Activated effector memory CD4-positive, alpha-beta T cell treated with Interleukin-2 at 50 U/mL for 16 hours (primary cell): ENCODE results near the gene NPEPPS.
"Not testable (repeated sequence)": the region's sequence is repeated elsewhere in the genome, so short reads cannot be mapped to it uniquely, and the experiment has no call there.

Source experiments
- DNase-seq: peaks from one replicate; pipeline ENCODE4 v3.0.0-alpha.2; 2020

NPEPPS gene, protein sequence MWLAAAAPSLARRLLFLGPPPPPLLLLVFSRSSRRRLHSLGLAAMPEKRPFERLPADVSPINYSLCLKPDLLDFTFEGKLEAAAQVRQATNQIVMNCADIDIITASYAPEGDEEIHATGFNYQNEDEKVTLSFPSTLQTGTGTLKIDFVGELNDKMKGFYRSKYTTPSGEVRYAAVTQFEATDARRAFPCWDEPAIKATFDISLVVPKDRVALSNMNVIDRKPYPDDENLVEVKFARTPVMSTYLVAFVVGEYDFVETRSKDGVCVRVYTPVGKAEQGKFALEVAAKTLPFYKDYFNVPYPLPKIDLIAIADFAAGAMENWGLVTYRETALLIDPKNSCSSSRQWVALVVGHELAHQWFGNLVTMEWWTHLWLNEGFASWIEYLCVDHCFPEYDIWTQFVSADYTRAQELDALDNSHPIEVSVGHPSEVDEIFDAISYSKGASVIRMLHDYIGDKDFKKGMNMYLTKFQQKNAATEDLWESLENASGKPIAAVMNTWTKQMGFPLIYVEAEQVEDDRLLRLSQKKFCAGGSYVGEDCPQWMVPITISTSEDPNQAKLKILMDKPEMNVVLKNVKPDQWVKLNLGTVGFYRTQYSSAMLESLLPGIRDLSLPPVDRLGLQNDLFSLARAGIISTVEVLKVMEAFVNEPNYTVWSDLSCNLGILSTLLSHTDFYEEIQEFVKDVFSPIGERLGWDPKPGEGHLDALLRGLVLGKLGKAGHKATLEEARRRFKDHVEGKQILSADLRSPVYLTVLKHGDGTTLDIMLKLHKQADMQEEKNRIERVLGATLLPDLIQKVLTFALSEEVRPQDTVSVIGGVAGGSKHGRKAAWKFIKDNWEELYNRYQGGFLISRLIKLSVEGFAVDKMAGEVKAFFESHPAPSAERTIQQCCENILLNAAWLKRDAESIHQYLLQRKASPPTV

DNA sequence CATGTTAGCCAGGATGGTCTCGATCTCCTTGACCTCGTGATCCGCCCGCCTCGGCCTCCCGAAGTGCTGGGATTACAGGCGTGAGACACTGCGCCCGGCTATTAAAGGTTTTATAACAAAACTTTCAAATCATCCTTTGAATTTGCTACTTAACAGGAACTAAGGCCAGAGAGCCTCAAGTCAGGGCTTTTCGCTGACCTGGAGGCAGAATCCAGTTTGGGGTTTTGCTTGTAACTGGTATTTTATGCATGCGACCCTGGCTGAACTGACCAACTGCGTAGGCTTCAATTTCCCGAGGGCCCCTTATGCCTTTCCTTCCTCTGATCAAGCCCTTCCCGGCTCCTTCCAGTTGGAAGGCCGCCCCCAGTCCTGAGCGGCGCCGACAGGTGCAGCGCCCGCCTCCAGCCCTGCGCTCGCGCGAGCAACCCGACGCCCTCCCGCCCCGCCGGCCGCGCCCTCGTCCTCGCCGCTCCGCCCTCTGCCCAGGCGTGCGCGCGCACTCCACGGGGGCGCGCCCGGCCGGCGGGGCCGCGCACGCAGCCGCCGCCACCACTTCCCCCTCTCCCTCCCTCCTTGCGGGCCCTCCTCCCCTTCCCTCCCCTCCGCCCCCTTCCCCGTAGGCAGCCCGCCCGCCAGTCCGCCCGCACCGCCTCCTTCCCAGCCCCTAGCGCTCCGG is at the start of gene NPEPPS:
Gene NPEPPS (plus strand): TSS at position 552 of the 676 bp plus-strand sequence. CDS start 193 bp downstream, outside the sequence.
- DNase-seq = peak; percentile 91

DNA sequence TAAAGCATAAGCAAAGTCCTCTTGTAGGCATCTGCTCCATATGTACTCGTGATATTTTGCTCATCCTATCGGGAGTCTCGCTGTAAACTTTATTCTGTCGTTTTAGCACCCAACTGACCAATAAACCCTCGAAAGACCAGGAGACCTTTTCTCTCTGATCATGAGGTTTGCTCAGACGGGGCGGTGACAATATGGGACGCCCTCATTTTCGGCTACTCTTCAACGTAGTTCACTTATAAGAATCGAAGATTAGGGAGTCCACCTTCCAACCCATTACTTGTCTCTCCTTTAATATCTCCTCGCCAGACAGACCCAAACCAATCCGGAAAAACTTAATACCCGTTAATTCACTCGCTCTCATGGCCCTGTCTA is 39.1 kb upstream of the NPEPPS start:
- peak; percentile 1 for DNase-seq

DNA sequence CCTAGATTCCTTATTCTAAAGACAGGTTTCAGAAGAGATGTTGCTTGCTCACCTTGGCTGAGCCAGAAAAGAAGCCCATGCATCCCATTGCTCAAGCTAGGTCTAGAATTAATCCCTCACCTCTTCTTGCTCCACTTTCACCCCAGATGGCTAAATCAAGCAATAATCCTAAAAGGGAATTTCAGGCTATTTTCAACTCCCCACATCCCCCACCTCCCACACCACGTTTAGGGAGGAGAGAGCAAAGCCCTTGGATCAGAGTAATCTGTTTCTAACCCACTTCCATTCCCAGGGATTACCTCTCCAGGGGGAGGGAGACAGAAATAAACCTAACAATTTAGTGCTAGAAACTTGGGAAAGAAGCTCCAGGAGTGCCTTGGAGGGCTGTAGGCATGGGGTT is 31.8 kb upstream of the NPEPPS start:
- DNase-seq = not testable (repeated sequence)

DNA sequence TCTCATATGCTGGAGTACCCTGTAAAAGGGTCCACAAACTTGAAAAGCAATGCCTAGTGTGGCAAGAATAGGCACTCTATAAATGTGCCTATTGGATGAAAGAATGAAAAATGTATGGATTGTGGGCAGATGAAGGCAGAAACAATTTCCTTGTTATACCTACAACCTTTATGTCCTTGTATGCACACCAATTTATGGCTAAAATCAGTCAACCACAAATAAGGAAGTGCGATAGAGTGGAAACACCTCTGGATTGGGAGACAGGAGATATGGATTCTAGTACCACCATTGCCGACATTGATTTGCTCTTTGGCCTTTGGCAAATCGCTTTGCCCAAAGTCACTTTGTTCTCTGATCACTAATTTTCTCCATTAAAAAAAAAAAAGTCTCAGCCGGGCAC is 31.4 kb upstream of the NPEPPS start:
- not testable (repeated sequence) for DNase-seq

DNA sequence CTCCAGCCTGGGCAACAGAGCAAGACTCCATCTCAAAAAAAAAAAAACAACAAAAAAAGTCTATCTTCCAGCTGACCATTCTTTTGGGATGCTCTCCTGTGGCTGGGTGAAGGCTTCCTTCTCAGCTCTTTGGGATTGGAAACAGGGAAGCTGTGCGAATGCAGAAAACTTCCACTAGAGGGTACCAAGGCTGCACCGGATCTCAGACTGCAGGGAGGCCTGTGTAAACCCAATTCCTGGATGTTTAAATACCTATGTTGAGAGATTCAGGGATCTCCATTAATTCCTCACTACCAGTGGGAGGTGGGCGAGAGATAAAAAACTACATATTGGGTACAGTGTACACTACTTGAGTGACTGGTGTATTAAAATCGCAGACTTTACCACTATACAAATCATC is 30.3 kb upstream of the NPEPPS start:
- DNase-seq = not testable (repeated sequence)

DNA sequence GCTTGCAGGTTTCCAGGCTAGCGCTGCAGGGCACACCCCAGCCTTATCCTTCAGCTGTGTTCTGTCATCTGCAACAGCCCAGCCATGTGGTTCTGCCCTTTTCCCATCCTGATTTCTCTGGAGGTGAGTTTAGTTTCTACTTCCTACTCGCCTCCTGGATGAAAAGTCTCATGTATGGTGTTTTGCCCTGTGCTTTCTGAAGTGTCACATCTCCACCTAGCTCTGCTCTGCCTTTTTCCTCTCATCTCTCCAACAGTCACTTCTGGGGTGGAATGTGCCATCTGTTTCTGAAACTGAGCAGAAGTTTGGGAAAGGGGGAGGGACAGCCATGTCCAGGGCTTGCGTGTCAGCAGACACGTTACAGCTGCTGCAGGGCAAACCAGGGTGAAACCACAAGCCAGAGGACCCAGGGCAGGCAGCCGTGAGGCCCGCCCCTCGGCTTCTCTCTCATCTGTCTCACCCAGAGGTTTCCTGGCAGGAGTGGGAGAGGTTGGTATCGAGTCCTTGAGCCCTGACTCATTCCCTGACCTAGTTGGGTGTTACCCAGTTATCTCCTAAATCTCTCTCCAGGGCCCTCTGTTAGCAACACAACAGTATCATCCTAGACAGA is 28.7 kb upstream of the NPEPPS start:
- DNase-seq = not testable (repeated sequence)

DNA sequence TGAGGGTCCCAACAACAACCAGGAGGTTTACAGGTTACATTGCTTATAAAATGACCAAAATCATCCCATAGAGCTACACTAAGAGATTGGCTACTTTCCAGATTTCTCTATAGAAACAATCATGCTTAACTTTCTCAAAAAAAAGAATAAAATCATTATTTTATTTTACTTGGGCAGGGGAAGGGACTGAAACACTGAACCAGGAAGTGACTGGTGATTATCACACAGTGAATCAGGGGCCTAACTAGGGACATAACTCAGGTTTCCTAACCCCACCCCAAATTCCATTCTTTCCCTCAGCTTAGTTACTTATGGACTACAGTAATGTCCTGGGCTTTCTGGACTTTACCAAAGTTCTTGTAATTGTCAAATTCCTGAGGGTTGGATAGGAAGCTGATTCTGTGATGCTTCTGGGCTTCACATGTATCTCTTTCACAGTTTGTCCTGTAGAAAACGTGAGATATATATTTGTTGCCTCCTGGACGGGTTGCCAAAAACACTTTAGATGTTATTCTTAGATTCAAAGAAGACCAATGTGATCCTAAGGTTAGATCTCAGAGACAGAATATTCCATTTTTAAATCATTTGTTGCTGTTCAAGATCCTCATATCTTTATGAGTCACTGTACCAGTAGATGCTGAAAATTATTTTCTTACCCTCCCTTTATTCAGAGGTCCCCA is 28.0 kb upstream of the NPEPPS start:
- DNase-seq = not testable (repeated sequence)

DNA sequence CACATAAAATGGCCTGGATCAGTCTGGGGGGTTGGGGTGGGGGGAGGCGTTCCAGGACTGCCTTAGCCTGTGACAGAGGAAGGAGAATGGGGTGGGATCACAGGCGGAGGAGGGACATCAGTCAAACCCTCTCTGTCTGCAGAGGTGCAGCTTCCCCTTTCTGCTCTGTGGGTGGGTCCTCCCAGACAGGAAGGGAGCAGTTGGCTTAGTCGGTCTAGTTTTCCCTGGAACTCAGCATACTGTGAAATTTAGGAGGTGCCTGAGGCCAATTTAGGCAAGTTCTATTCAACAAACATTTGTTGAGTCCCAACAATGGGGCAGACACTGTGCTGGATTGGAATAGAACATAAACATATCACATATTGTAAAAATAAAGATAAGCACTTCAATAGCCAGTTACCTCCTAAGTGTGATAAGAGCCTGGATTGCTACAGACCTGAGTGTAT is 19.2 kb upstream of the NPEPPS start:
- not testable (repeated sequence) for DNase-seq

DNA sequence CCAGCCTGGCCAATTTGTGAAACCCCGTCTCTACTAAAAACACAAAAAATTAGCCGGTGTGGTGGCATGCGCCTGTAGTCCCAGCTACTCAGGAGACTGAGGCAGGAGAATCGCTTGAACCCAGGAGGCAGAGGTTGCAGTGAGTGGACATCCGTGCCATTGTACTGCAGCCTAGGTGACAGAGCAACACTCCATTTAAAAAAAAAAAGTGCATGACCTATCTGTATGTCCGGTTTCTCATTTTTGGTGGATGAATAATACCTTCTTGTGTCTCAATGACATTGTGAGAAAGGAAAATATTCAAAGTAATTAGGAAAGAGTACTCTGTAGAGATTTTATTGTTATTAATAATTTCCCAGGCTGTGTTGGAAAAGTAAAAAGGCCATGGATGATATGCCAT is 17.6 kb upstream of the NPEPPS start:
- DNase-seq = not testable (repeated sequence)

DNA sequence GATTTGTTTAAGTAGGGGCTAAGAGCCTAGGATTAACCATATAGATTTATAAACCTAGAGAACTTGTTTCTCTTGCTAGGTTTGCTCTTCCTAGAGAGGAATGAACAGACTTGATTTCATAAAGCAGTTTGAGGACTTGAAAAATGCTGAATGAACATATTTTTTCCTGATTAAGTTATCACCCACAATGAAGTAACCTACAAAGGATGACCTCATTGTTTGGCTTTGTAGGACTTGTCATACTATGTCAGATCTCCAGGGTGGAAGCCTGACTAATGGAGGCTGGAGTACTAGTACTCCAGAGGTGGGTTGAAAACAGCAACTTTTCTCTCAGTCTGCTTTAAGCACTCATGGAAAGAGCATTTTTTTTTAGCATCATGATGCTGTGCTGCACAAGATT is 12.0 kb upstream of the NPEPPS start:
- DNase-seq = not testable (repeated sequence)

DNA sequence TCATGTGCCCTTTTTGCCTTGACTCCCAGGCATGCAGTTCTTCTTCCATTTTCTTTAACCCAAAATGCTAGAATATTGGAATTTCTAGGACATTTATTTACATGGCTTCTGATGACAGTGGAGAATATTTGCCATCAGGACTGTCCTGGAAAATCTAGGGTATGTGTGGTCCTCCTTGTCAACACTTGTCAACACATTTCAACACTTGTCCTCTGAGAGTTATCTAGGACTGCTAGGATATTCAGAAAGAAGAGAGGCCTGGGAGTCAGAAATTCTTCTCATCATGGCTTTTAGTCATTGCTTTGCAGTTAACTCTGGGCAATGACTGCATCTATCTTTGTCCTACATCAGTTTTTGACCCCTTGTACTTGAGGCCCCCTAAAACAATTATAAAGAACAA is 11.5 kb upstream of the NPEPPS start:
- DNase-seq = not testable (repeated sequence)

DNA sequence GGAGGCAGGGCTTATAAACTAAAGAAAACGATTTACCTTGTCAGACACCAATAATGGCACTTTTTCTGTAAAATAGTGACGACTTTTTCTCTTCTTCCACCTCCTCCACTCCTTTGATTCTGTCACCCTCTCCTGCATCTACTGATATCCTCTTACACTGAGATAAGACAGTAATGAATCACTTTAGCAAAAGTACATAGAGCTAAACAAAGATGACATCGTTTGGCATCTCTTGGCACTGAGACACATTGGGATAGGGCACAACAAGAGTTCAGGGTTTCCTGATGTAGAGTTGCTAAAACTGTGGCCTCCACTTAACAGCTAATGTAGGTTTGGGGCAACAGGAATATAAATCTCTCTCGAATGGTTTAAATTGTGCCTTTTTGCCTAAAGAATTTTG is 10.6 kb upstream of the NPEPPS start:
- not testable (repeated sequence) for DNase-seq

DNA sequence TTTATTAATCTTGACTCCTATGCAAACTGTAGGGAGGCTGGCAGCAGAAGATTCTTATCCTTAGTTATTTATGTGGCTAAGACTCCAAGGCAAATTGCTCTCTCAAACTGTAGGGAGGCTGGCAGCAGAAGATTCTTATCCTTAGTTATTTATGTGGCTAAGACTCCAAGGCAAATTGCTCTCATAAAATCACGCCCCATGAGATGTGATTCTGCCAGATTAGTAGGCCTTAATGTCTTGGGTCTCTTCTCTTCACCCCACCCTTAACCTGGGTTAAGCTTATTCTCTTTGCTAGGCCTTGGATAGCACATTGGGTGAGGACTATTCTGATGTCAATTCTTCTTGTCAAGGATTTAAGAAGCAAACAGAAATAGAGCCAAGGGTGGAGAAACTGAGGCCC is 9.5 kb upstream of the NPEPPS start:
- not testable (repeated sequence) for DNase-seq

DNA sequence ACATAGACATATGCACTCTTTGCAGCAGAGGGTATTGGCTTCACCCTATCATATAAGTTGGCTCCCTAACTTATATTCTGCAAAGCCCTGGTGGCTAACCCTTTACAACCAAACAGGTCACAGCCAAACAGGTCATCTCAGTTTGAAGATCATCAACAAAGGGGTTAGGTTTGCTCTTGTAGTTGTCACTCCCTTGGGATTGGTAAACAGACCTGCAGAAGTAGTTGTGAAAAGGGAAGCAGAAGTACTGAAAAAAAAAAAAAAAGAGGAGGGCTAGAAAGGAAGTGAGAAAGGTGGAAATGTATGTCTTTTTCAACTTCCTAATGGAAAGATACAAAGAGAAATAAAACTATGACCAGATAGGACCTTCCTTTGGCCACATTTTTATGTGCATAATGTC is 8.6 kb upstream of the NPEPPS start:
- not testable (repeated sequence) for DNase-seq

DNA sequence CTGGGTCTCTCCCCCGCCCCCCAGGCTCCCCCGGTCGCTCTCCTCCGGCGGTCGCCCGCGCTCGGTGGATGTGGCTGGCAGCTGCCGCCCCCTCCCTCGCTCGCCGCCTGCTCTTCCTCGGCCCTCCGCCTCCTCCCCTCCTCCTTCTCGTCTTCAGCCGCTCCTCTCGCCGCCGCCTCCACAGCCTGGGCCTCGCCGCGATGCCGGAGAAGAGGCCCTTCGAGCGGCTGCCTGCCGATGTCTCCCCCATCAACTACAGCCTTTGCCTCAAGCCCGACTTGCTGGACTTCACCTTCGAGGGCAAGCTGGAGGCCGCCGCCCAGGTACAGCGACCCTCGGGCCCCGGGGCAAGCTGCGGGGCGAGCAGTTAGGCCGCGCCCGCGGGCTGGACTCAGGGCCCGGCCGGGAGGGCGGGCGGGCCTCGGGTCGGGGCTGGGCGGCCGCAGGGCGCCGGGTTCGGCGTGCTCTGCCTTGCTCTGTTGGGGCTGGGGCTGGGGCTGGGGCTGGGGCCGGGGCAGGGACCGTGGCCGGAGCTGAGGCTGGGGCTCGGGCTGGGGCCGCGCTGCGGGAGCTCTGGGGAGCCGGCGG is 419 bp downstream of the NPEPPS start:
- DNase-seq = peak; percentile 8

DNA sequence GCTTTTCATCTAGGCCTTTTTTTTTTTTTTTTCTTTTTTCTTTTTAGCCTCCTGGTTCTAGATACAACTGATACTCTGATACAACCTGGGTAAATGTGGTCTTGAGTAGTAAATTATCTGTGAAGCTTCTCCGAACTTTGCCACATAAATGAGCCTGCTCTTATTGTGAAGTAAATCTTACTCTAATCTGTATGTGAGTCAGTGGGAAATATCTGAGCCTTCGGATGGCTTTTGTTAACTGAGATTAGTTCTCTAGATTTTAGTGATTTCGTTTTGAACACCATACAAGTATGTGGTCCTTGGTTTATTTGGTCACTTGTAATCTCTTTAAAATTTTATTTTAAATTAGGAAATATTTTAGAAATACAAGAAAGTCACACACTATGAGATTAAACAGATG is 8.2 kb downstream of the NPEPPS start:
- DNase-seq = not testable (repeated sequence)

DNA sequence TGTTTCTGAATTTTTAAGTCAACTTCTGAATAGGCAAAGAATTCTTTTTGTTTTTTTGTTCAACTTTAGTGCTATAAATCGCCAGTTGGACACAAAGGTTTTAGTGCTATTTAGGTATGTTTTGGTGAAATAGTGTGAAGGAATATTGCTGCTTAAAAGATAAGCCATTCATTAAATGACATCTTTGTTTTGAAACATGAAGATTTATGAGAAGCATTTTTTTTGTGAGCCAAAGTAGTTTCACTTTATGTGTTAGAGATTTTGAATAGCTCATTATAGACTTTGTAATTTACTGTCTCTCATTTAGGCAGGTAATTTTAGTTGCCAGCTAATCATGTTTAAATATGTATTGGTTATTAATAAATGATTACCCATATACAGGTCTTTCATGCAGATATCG is 10.8 kb downstream of the NPEPPS start:
- not testable (repeated sequence) for DNase-seq

DNA sequence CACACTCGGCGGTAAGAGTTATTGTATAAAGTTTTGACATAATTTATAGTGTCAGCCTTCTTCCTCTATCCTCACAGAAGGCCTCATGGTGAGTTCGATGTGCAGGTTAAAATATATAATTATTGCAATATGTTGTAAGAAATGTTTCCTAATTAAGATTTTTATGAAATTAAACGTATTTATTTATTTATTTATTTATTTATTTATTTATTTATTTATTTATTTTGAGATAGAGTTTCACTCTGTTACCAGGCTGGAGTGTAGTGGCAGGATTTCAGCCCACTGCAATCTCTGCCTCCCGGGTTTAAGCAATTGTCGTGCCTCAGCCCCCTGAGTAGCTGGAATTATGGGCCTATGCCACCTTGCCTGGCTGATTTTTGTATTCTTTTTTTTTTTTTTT is 13.4 kb downstream of the NPEPPS start:
- DNase-seq = not testable (repeated sequence)

DNA sequence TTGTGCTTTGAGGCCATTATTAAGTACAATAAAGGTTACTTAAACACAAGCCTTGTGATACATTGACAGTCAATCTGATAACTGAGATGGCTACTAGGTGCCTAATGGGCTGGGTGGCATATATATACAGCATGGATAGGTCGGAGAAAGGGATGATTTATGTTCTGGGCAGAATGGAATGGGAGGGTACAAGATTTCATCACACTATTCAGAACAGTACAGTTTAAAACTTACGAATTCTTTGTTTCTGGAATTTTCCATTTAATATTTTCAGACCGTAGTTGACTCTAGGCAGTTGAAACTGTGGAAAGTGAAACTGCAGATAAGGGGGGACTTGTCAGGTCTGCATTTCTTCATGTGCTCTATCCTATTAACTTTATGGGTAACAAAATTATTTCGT is 23.8 kb downstream of the NPEPPS start:
- not testable (repeated sequence) for DNase-seq

DNA sequence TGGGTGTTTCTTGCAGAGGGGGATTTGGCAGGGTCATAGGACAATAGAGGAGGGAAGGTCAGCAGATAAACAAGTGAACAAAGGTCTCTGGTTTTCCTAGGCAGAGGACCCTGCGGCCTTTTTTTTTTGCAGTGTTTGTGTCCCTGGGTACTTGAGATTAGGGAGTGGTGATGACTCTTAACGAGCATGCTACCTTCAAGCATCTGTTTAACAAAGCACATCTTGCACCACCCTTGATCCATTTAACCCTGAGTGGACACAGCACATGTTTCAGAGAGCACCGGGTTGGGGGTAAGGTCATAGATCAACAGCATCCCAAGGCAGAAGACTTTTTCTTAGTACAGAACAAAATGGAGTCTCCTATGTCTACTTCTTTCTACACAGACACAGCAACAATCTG is 25.2 kb downstream of the NPEPPS start:
- not testable (repeated sequence) for DNase-seq

DNA sequence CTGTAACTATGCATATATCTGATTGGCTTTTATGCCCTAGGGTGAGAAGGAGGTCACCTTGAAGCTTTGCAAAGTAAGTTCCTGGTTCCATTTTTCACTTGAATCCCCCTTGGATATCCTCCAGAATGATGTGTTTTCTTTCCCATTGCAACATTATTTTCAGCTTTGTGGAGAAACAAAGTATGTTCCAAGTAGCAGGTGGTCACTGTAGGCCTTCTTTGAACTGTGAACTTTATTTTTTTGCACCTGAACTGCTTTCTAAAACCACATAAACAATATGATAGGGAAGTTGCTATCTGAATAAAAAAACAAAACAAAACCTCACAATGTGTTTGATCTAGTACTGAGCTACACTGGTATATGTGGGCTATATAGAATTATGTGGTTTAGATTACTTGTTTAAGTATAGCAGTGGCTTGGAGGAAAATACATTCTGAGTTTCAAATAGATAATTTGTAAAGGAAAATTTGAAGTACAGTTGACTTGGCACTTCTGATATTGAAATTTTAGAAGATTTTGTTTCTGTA is 29.7 kb downstream of the NPEPPS start:
- DNase-seq = not testable (repeated sequence)
